MV-4-11 (cell line): ENCODE data around the gene KLK1.

Experiments used
- DNase-seq: peaks from one replicate; lab custom pipeline; 2025; lab: John Stamatoyannopoulos, UW

Gene KLK1

GRCh38 chr19:50835785-50836542 is 12.4 kb upstream of the KLK1 start:
- DNase-seq = peak; percentile 60

DNA sequence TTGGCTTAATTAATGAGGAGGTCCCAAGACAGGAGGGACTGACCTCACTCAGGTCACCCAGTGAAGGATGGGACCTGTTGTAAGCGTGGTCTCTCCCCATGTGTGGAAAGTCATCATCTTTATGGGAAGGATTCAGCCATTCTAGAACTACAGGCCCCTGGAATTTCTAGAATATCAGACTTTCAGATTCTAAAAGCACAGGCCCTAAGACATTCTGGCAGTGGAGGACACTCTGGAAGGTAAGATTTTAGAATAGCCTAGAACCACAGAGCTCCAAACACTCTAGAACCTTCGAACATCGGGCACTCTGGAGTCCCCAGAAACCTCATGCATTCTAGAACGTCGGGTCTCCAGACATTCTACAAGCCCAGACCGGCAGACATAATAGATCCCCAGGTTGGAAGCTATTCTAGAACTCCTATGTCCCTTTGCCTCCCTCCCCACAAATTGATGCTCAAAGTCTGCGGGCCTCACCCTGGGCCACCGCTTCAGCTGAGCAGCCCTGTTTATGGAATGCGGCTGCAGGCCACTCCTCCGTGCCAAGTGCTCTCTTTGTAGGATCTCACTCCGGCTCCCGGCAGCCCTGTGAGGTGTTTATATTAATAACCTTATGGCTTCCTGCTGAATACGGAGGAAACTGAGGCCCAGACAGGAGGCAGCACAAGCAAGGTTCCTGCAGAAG is 11.7 kb upstream of the KLK1 start:
- DNase-seq = no peak

DNA sequence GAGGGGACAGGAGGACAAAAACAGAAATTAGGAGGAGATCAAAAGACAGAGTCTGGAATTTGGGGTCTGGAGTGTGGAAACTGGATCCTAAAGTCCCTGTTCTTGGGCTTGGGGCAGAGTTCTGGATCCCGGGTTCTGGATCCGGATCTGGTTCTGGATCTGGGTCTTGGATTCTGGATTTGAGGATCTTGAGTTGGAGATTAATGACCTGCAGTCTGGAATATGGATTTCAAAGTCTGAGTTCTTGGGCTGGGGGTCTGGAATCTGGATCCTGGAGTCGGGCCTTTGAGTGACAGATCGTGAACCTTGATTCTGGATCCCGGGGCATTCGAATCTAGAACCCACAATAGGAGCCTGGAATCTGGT is 10.2 kb upstream of the KLK1 start:
- no peak for DNase-seq

GRCh38 chr19:50833117-50833801 is 9.7 kb upstream of the KLK1 start, which contains the start of gene KLK15:
Gene KLK15 (minus strand): TSS chr19:50833574. CDS start chr19:50831492, 2,082 bp downstream.
- no peak for DNase-seq

DNA sequence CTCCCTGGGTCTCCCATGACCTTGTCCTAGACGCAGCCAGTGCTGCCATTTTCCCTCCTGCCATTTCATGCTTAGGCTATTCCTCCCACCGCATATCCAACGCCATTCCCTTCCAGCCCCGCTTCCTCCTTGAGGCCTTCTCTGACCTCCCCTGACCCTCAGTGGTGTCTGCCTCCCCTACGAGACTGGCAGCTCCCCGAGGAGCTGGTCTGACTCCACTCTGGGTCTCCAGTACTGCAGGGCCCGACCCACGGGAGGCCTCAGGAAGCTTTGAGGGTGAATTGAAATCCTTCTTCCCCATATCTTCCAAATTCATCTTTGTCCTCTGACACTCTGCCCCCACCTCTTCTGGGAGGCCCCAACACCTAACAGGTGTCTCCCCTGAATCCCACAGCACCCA is 9.1 kb upstream of the KLK1 start:
- DNase-seq = no peak

GRCh38 chr19:50831026-50831396 is 7.4 kb upstream of the KLK1 start:
- no peak for DNase-seq

- no peak for DNase-seq
Measured at GRCh38 chr19:50830266-50831025, 6.9 kb upstream of the KLK1 start.

GRCh38 chr19:50829801-50830200 is 6.2 kb upstream of the KLK1 start:
- DNase-seq = no peak

DNA sequence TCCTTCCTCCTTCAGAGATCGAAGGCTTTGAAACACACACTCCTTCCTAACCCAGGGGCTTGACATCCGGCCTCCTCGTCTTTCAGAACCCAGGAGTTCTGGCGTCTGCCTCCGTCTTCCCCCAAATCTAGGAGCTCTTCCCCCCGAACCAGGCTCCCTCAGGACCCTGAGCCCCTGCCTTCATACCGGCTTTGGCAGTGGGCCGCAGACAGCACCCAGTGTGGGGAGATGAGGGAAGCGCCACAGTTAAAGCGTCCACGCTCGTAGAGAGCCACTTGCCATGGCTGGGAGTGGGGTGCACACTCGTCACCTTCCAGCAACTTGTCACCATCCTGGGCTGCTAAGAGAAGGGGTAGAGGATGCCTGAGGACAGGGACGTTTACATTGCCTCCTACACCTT is 3.9 kb upstream of the KLK1 start:
- no peak for DNase-seq

DNA sequence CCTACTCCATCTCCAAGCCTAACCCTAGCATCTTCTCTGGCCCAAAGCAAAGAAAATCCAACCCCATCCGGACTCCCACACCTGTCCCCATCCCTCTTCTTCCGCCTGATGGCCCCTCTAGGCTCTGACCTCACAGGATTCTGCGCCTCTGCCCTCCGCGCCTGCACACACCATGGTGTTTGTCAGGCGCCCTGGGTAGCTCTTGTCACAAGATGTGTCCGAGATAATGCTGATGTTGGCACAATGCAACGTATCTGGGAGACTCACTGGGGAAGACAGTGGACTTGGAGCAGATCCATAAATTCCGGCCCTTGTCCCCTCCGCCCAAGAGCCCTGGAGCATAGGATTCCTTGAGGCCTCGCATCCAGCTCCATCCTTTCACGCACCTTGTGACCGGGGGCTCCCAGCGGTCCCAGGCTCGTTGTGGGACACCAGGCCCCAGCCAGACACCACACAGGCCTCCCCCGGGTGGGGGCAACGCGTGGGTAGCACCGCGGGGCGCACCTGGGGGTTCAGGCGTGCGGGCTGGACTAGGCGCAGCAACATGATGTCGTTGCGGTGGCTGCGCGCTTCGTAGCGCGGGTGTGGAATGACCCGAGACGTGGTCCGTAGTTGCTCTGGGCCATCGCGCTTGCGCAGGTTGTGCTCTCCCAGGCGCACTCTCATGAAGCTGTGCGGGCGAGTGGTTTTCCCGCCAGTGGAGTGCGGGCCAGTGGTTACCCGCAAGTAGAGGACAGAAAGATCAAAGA is 3.1 kb upstream of the KLK1 start:
- DNase-seq = no peak

DNA sequence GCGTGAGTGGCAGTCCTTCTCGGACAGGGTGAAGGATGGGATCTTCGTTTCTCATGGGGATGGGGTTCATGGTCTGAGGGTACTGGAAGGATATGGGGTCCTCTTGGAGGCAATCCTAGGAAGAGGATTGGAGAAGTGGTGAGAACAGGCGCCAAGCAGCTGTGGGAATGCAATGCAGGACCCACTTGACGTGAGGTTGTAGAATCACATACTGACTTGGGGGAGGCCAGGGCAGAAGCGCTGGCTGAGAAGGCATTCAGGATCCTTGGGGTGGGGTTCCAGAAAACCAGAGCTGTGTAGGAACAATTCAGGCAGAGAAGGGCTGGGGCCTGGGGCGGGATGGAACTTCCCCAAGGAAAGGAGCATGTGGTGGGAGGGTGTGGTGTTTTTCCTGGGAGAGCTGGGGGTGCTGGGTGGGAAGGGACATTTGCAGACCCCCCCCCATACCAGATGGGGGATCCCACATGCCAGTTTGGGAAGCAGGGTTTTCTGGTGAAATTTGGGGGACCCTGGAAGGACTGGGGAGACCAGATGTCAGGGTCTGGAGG is 852 bp downstream of the KLK1 start:
- no peak for DNase-seq

DNA sequence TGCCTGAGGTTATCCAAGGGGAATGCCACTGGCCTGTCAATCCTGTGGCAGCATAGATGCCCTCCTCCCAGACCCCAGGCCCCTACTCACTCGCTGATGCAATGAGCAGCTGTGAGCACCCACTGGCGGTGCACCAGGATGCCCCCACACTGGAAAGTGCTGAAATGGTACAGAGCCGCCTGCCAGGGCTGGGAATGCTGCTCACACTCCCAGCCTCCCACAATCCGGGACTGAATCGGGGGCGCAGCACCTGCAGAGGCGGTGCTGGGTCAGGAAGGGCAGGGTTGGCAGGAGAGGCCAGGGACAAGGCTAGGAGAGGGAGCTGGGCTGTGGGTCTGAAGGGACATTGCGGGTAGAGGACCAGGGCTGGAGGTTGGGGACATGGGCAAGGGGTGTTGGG is 2.0 kb downstream of the KLK1 start:
- DNase-seq = no peak

DNA sequence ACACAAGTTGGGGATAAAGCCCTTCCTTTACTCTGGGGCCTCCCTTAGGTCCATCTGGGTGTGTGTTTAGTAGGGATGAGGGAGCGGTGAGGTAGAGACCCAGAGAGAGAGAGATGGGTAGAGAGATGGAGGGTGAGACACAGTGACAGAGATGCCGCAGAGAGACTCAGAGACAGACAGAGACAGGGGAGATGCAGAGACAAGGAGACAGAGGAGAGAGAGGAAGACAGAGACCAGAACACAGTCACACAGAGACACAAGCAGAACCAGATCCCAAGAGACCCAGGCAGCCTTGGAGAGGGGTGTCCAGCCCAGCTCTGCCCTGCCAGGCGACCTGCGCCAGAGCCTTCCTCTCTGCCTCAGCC is 2.4 kb downstream of the KLK1 start:
- no peak for DNase-seq

DNA sequence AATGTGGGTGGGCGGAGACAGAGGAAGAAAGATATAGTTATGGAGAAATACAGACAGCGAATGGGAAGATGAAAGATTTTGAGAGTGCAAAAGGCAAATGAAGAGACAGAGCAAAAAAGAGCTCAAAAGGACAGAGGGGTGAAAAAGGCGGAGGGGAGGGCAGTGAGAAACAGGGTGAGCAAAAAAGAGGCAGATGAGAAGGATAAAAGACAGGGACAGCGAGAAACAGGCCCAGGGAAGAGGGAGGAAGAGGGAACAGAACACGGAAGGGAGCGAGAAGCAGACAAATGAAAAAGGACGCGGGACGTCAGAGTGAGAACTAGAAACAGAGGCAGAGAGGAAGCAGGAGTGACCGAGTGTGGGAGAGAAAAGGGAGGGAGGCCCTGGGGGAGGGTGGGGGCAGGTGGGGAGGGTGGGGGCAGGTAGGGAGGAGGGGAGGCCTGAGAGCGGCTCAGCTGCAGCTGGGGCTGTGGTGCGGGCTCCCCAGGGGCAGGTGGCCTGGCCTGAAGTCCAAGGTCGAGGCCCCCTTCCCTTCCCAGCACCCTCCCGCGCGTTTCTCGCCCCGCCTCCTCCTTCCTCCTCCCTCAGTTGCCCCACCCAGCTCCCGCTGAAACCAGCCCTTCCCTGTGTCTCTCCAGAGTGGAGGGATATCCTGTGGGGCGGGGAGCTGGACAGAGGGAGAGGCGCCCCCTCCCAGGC is 2.9 kb downstream of the KLK1 start:
- DNase-seq = no peak

- DNase-seq = no peak
Measured at GRCh38 chr19:50820086-50820485, 3.5 kb downstream of the KLK1 start.

DNA sequence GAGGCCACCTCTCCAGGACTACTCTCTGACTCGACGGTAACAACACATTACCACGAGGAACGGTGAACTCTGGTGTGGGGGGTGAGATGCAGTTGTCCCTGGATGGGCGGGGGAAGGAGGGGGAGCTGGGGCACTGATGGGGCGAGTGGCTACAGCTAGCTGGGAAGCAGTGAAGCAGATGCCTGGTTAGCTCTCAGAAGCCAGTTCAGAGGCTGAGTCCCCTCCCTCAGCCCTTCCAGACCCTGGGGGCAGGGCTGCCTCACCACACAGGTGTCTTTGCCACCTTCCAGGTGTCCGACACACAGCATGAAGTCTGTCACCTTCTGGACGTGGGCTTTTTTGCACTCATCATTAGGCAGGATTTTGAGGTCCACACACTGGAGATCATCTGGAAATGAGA is 4.0 kb downstream of the KLK1 start:
- no peak for DNase-seq

- DNase-seq = no peak
Measured at GRCh38 chr19:50818859-50819472, 4.6 kb downstream of the KLK1 start.

GRCh38 chr19:50817941-50818858 is 5.4 kb downstream of the KLK1 start:
- peak; percentile 47 for DNase-seq

GRCh38 chr19:50815439-50815838 is 8.1 kb downstream of the KLK1 start:
- no peak for DNase-seq
